DND-41 (cell line): ENCODE data around the gene SENP3.

Experiments used
- CTCF ChIP-seq: IDR thresholded peaks from 2 replicates; pipeline ENCODE4 v1.5.1; 2012; ENCODE audit warnings: borderline replicate concordance, low read length, moderate library complexity, mild to moderate bottlenecking; ENCODE audit not compliant: poor library complexity, severe bottlenecking; ENCODE audit errors: extremely low read depth
- EZH2 ChIP-seq: IDR thresholded peaks from 3 replicates; pipeline ENCODE4 v1.6.1; 2012; ENCODE audit warnings: borderline replicate concordance, low read depth, mild to moderate bottlenecking, moderate library complexity, low read length, inconsistent platforms; ENCODE audit not compliant: severe bottlenecking

DNA sequence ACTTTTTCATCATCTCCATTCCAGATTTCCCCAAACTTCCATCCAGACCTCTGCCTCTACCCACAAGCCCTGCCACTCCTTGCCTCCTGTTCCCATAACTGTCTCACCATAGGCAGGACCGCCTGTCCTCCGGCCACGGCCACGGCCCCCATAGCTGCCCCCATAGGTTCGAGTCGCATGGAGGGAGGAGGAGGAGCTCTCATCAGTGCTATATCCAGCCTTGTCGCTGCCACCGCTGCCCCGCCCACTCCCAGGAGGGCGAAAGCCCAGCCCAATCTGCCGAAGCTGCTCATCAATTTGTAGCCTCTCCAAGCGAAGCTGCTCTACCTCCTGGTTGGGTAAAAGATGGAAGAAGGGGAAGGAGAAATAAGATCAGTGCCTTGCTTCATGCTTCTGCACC is 31.6 kb downstream of the SENP3 start:
- TF ChIP-seq CTCF (no peak), EZH2 (no peak)
